ENCODE measurements around the gene EXO5. TPM values are rescaled to one million over a fixed set of nuclear protein-coding genes. Genes with fewer than 3 reads are reported as not detected.
"Not testable (repeated sequence)": the region's sequence is repeated elsewhere in the genome, so short reads cannot be mapped to it uniquely, and the experiment has no call there.

EXO5 gene
- total RNA-seq, 1 donor from 2014 or later = 10.7 TPM

- Histone ChIP-seq H3K4me3 (ENCODE audit: low read depth, low read length) (no peak overlapping the region), H3K36me3 (ENCODE audit: control insufficient read depth, insufficient read depth, low read length) (no peaks in the 10 kb centered on the region), H3K27me3 (ENCODE audit: control insufficient read depth, insufficient read depth, low read length) (no peaks in the 10 kb centered on the region)
- no peak for TF ChIP-seq CTCF (IDR thresholded peaks at IDR 0.05; ENCODE audit: insufficient read depth, low read length, poor library complexity, severe bottlenecking)
- no peak for DNase-seq (ENCODE audit: low read depth)
Measured at GRCh38 chr1:40534589-40534988, 26.0 kb downstream of the EXO5 start.

- TF ChIP-seq CTCF (IDR thresholded peaks at IDR 0.05; ENCODE audit: insufficient read depth, low read length, poor library complexity, severe bottlenecking) = no peak
Measured at GRCh38 chr1:40535732-40536131, 27.2 kb downstream of the EXO5 start.

DNA sequence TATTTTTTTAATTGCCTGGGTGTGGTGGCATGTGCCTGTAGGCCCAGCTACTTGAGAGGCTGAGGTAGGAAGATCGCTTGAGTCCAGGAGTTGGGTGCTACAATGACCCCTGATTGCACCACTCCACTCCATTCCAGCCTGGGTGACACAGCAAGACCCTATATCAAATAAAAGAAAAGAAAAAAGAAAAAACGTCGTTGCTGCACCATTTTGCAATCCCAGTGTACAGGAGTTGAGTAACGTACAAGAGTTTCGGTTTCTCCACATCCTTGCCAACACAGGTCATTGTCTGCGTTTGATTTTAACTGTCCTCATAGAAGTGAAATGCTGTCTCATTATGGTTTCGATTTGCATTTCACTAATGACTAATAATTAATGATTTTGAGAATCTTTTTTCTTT, 30.8 kb downstream of the EXO5 start:
- no peak overlapping the region for H3K4me3 ChIP-seq (ENCODE audit: low read depth, low read length)
- DNase-seq (ENCODE audit: low read depth) = no peak
- no peak for TF ChIP-seq CTCF (IDR thresholded peaks at IDR 0.05; ENCODE audit: insufficient read depth, low read length, poor library complexity, severe bottlenecking)
- H3K36me3 ChIP-seq (ENCODE audit: control insufficient read depth, insufficient read depth, low read length) = no peaks in the 10 kb centered on the region
- H3K27me3 ChIP-seq (ENCODE audit: control insufficient read depth, insufficient read depth, low read length) = no peaks in the 10 kb centered on the region

More at GRCh38 chr1:40535732-40536131, 27.2 kb downstream of the EXO5 start:
- Histone ChIP-seq H3K36me3 (ENCODE audit: control insufficient read depth, insufficient read depth, low read length) (no peaks in the 10 kb centered on the region), H3K4me3 (ENCODE audit: low read depth, low read length) (no peak overlapping the region), H3K27me3 (ENCODE audit: control insufficient read depth, insufficient read depth, low read length) (no peaks in the 10 kb centered on the region)
- DNase-seq (ENCODE audit: low read depth) = no peak

- Histone ChIP-seq H3K4me3 (ENCODE audit: low read depth, low read length) (no peak overlapping the region), H3K27me3 (ENCODE audit: control insufficient read depth, insufficient read depth, low read length) (no peaks in the 10 kb centered on the region), H3K36me3 (ENCODE audit: control insufficient read depth, insufficient read depth, low read length) (peaks cover 1% of the 10 kb centered on the region)
- DNase-seq (ENCODE audit: low read depth) = no peak
- no peak for TF ChIP-seq CTCF (IDR thresholded peaks at IDR 0.05; ENCODE audit: insufficient read depth, low read length, poor library complexity, severe bottlenecking)
Measured at GRCh38 chr1:40546957-40547356, 38.4 kb downstream of the EXO5 start.

DNA sequence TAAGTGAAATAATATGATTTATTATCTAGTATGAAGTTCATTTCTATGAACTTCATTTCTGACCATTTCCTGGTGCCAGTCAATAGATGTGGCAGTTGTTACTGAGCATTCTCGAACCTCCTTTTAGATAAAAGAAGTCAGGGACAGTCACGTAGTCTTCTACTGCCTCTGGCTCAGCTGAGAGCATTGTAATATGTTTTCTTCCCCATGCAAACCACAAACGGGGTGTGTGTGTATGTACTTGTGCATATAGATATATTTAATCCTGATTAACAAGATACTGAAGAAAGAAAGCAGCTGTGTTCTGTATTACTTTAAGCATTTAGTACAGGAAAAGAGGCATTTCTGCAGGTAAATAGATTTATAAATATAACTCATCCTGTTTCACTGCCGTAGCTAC, 44.5 kb downstream of the EXO5 start:
- no peak for DNase-seq (ENCODE audit: low read depth)
- Histone ChIP-seq H3K36me3 (ENCODE audit: control insufficient read depth, insufficient read depth, low read length) (no peaks in the 10 kb centered on the region), H3K27me3 (ENCODE audit: control insufficient read depth, insufficient read depth, low read length) (no peaks in the 10 kb centered on the region), H3K4me3 (ENCODE audit: low read depth, low read length) (no peak overlapping the region)
- TF ChIP-seq CTCF (IDR thresholded peaks at IDR 0.05; ENCODE audit: insufficient read depth, low read length, poor library complexity, severe bottlenecking) = no peak

GRCh38 chr1:40554807-40555206, 46.2 kb downstream of the EXO5 start:
- H3K36me3 ChIP-seq (ENCODE audit: control insufficient read depth, insufficient read depth, low read length); H3K4me3 ChIP-seq (ENCODE audit: low read depth, low read length); DNase-seq (ENCODE audit: low read depth); H3K27me3 ChIP-seq (ENCODE audit: control insufficient read depth, insufficient read depth, low read length): not testable (repeated sequence)
